GM06990 (cell line): ENCODE results near the gene TLR10.

Experiments
- DNase-seq: peaks from one replicate; pipeline ENCODE4 v3.0.0-alpha.2; 2011; ENCODE audit not compliant: insufficient read length; ENCODE audit errors: extremely low read depth
- H3K27me3 ChIP-seq: replicated peaks from 2 replicates; pipeline ENCODE4 v1.6.0; 2011; ENCODE audit warnings: low read length; ENCODE audit not compliant: control insufficient read depth, insufficient read depth
- H3K36me3 ChIP-seq: 2 replicates; pipeline ENCODE4 v1.5.1; 2011; ENCODE audit warnings: low read length; ENCODE audit not compliant: control insufficient read depth, insufficient read depth
- H3K4me3 ChIP-seq: replicated peaks from 2 replicates; pipeline ENCODE4 v1.5.1; 2011; ENCODE audit warnings: low read depth, mild to moderate bottlenecking, control low read depth, low read length
- CTCF ChIP-seq: IDR thresholded peaks from 2 replicates; pipeline ENCODE4 v1.5.1; 2011; ENCODE audit warnings: low read length, control low read depth, mild to moderate bottlenecking, inconsistent platforms; ENCODE audit not compliant: insufficient read depth, poor library complexity, severe bottlenecking

Gene TLR10

GRCh38 chr4:38785041-38785790, 2.4 kb upstream of the TLR10 start:
- Histone ChIP-seq H3K27me3 (no peaks in the 10 kb centered on the region), H3K4me3 (no peak overlapping the region), H3K36me3 (no peaks in the 10 kb centered on the region)
- no peak for TF ChIP-seq CTCF
- no peak for DNase-seq

- Histone ChIP-seq H3K4me3 (no peak overlapping the region), H3K27me3 (no peaks in the 10 kb centered on the region), H3K36me3 (no peaks in the 10 kb centered on the region)
- TF ChIP-seq CTCF = no peak
- DNase-seq = no peak
These were observed 1.4 kb upstream of the TLR10 start for GRCh38 chr4:38784141-38784540.

GRCh38 chr4:38783109-38783460, 295 bp upstream of the TLR10 start:
- DNase-seq = no peak
- Histone ChIP-seq H3K4me3 (no peak overlapping the region), H3K27me3 (no peaks in the 10 kb centered on the region), H3K36me3 (peaks cover 6% of the 10 kb centered on the region)
- no peak for TF ChIP-seq CTCF

GRCh38 chr4:38781854-38782261, 932 bp downstream of the TLR10 start:
- Histone ChIP-seq H3K27me3 (no peaks in the 10 kb centered on the region), H3K36me3 (peaks cover 6% of the 10 kb centered on the region), H3K4me3 (peak overlapping the region; percentile 62)
- DNase-seq = peak; percentile 44
- no peak for TF ChIP-seq CTCF

- DNase-seq = peak; percentile 53
- Histone ChIP-seq H3K36me3 (peaks cover 8% of the 10 kb centered on the region), H3K27me3 (no peaks in the 10 kb centered on the region), H3K4me3 (peak overlapping the region; percentile 62)
- no peak for TF ChIP-seq CTCF
These were observed 1.8 kb downstream of the TLR10 start for GRCh38 chr4:38780833-38781484.
